ENCODE measurements around the gene ZNF891. TPM values are rescaled to one million over a fixed set of nuclear protein-coding genes. Genes with fewer than 3 reads are reported as not detected.

ZNF891 gene
- polyA plus RNA-seq, 2 of the 4 experiments (the other 2 are of a cell fraction) = 0.62 to 1.6 TPM

- TF ChIP-seq REST (IDR thresholded peaks at IDR 0.05) = no peak
Observed at GRCh38 chr12:133174901-133175300, 44.8 kb upstream of the ZNF891 start (continued).

- ATAC-seq (no peak), FAIRE-seq (no peak), DNase-seq (ENCODE audit: low read depth in 1 of 2, low spot score in 1 of 2) (no peak)
- ChIA-PET CTCF (interaction anchor here (0.5 to 0.9 kb wide), 4 partner anchors 21 to 80 kb away, joined by 3 read pairs; no protein-coding TSS in a partner anchor), POLR2A (no interaction called here)
- Histone ChIP-seq H3K4me2 (no peak overlapping the region), H3K4me1 (no peaks in the 10 kb centered on the region), H3K27ac (no peak overlapping the region), H3K9me3 (peaks cover 72% of the 10 kb centered on the region), H3K4me3 (no peak overlapping the region)
- WGBS (ENCODE audit: missing lambda C conversion rate) = 0% methylated on average over 1 of the region's 1 CpG
- TF ChIP-seq RFX5 (IDR thresholded peaks at IDR 0.05) = no peak
Observed at GRCh38 chr12:133172491-133172890, 42.4 kb upstream of the ZNF891 start.

GRCh38 chr12:133165776-133166175 lies 35.7 kb upstream of the ZNF891 start:
- DNase-seq (ENCODE audit: low read depth in 1 of 2, low spot score in 1 of 2) (no peak), FAIRE-seq (no peak), ATAC-seq (no peak)
- Histone ChIP-seq H3K4me2 (no peak overlapping the region), H3K27ac (no peak overlapping the region), H3K4me1 (no peaks in the 10 kb centered on the region), H3K4me3 (no peak overlapping the region), H3K9me3 (peaks cover 73% of the 10 kb centered on the region)
- ChIA-PET CTCF (no interaction called here), POLR2A (no interaction called here)
- WGBS (ENCODE audit: missing lambda C conversion rate) = 11% methylated on average over 3 of the region's 3 CpGs
- TF ChIP-seq SREBF2 (IDR thresholded peaks at IDR 0.05) (no peak), CHD2 (IDR thresholded peaks at IDR 0.05; ENCODE audit: low read length, partially characterized antibody) (no peak)

- DNase-seq (ENCODE audit: low read depth in 1 of 2, low spot score in 1 of 2) (peak in 1 of 2 experiments; percentile 17), ATAC-seq (no peak), FAIRE-seq (no peak)
- H3K4me1 ChIP-seq = no peaks in the 10 kb centered on the region
- no peak overlapping the region for H3K4me3 ChIP-seq
- ChIA-PET POLR2A (no interaction called here), CTCF (interaction anchor here (0.9 kb wide), 1 partner anchor 25 kb away, joined by 3 read pairs; the partner anchor contains the start of gene ZNF268)
- WGBS (ENCODE audit: missing lambda C conversion rate) = 43% methylated on average over 2 of the region's 2 CpGs
- H3K4me2 ChIP-seq = no peak overlapping the region
- no peak for TF ChIP-seq HOXA7 (CRISPR knock-in tag; IDR thresholded peaks at IDR 0.05)
- TF ChIP-seq POLR2AphosphoS2 (conservative IDR thresholded peaks at IDR 0.05; ENCODE audit: low read length) = no peak
- TF ChIP-seq KDM5A (IDR thresholded peaks at IDR 0.05) = no peak
- TF ChIP-seq PBX3 (IDR thresholded peaks at IDR 0.05) = no peak
- TF ChIP-seq BHLHE40 (IDR thresholded peaks at IDR 0.05; ENCODE audit: low read depth, low read length) = no peak
- TF ChIP-seq JUN (IDR thresholded peaks at IDR 0.05) = no peak
- TF ChIP-seq CEBPB (IDR thresholded peaks at IDR 0.05) = no peak
- no peak for TF ChIP-seq EHF (CRISPR knock-in tag; IDR thresholded peaks at IDR 0.05)
- no peak for TF ChIP-seq ESRRA (IDR thresholded peaks at IDR 0.05; ENCODE audit: borderline replicate concordance, low read length)
- TF ChIP-seq SREBF2 (IDR thresholded peaks at IDR 0.05) = no peak
- peaks cover 97% of the 10 kb centered on the region for H3K9me3 ChIP-seq
- no peak overlapping the region for H3K27ac ChIP-seq
Observed at GRCh38 chr12:133156125-133156690, 26.1 kb upstream of the ZNF891 start.

- Histone ChIP-seq H3K4me2 (no peak overlapping the region), H3K9me3 (peaks cover 76% of the 10 kb centered on the region), H3K4me3 (no peak overlapping the region), H3K4me1 (no peaks in the 10 kb centered on the region), H3K27ac (no peak overlapping the region)
- DNase-seq (ENCODE audit: low read depth in 1 of 2, low spot score in 1 of 2) (no peak), ATAC-seq (no peak), FAIRE-seq (no peak)
- WGBS (ENCODE audit: missing lambda C conversion rate) = 59% methylated on average over 2 of the region's 2 CpGs
- ChIA-PET POLR2A (no interaction called here), CTCF (no interaction called here)
- TF ChIP-seq GATA3 (IDR thresholded peaks at IDR 0.05; ENCODE audit: borderline replicate concordance) (no peak), HEYL (CRISPR knock-in tag; IDR thresholded peaks at IDR 0.05) (no peak), SMC3 (IDR thresholded peaks at IDR 0.05) (no peak), CHD2 (IDR thresholded peaks at IDR 0.05; ENCODE audit: low read length, partially characterized antibody) (no peak), BHLHE40 (IDR thresholded peaks at IDR 0.05; ENCODE audit: low read depth, low read length) (no peak), CEBPB (IDR thresholded peaks at IDR 0.05) (no peak), POLR2AphosphoS2 (conservative IDR thresholded peaks at IDR 0.05; ENCODE audit: low read length) (no peak), ELK1 (IDR thresholded peaks at IDR 0.05; ENCODE audit: low read depth, low read length) (no peak), RARB (CRISPR knock-in tag; IDR thresholded peaks at IDR 0.05) (no peak), HOXA7 (CRISPR knock-in tag; IDR thresholded peaks at IDR 0.05) (no peak), JUN (IDR thresholded peaks at IDR 0.05) (no peak), HOXB13 (CRISPR knock-in tag; IDR thresholded peaks at IDR 0.05; ENCODE audit: low read depth) (no peak), EP300 (IDR thresholded peaks at IDR 0.05) (no peak), RNF2 (IDR thresholded peaks at IDR 0.05; ENCODE audit: borderline replicate concordance, low read depth) (no peak), NPAS2 (CRISPR knock-in tag; IDR thresholded peaks at IDR 0.05; ENCODE audit: borderline replicate concordance) (no peak)
Observed at GRCh38 chr12:133145981-133146380, 15.9 kb upstream of the ZNF891 start.

Measured in A549 (cell line).